ENCODE results near the gene MEIS1.

MEIS1 gene

GRCh38 chr2:66541646-66542045 is 106.7 kb downstream of the MEIS1 start:
- TF ChIP-seq CTCF (IDR thresholded peaks at IDR 0.05): no peak

GRCh38 chr2:66543257-66543767 is 108.4 kb downstream of the MEIS1 start:
- no peak for TF ChIP-seq CTCF (IDR thresholded peaks at IDR 0.05)

GRCh38 chr2:66544258-66544657 is 109.3 kb downstream of the MEIS1 start:
- TF ChIP-seq CTCF (IDR thresholded peaks at IDR 0.05): no peak

GRCh38 chr2:66545258-66545657 is 110.3 kb downstream of the MEIS1 start:
- no peak for TF ChIP-seq CTCF (IDR thresholded peaks at IDR 0.05)

GRCh38 chr2:66547118-66547517 is 112.2 kb downstream of the MEIS1 start:
- TF ChIP-seq CTCF (IDR thresholded peaks at IDR 0.05): no peak

- no peak for TF ChIP-seq CTCF (IDR thresholded peaks at IDR 0.05)
Observed at GRCh38 chr2:66547887-66548286, 113.0 kb downstream of the MEIS1 start.

GRCh38 chr2:66548422-66548821 is 113.5 kb downstream of the MEIS1 start:
- no peak for TF ChIP-seq CTCF (IDR thresholded peaks at IDR 0.05)

GRCh38 chr2:66550826-66551225 is 115.9 kb downstream of the MEIS1 start:
- TF ChIP-seq CTCF (IDR thresholded peaks at IDR 0.05): no peak

Measured in LNCAP (cell line).